ENCODE data around the gene SAT2.

SAT2 gene

DNA sequence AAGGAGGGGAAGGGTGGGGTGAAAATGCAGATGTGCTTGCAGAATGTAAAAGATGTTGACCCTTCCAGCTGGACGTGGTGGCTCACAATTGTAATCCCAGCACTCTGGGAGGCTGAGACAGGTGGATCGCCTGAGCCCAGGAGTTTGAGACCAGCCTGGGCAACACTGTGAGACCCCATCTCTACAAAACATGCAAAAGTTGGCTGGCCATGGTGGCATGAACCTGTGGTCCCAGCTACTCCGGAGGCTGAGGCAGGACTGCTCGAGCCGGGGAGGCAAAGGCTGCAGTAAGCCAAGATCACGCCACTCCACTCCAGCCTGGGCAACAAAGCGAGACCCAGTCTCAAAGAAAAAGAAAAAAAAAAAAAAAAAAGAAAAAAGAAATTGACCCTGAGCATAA lies 40.9 kb upstream of the SAT2 start:
- DNase-seq = no peak
- Histone ChIP-seq H3K4me1 (ENCODE audit: low read length) (no peaks in the 10 kb centered on the region), H3K4me3 (ENCODE audit: low read length) (no peak overlapping the region), H3K27me3 (replicated peaks; ENCODE audit: insufficient read depth, low read length) (no peaks in the 10 kb centered on the region), H3K79me2 (ENCODE audit: low read length) (no peaks in the 10 kb centered on the region), H4K20me1 (ENCODE audit: insufficient read depth, low read length) (no peaks in the 10 kb centered on the region), H3K27ac (ENCODE audit: low read length) (no peak overlapping the region), H3F3A (ENCODE audit: insufficient read depth, low read length) (no peaks in the 10 kb centered on the region), H3K9me3 (replicated peaks; ENCODE audit: insufficient read depth, low read length) (no peaks in the 10 kb centered on the region), H3K9me2 (replicated peaks; ENCODE audit: insufficient read depth, low read length) (no peaks in the 10 kb centered on the region), H3K9ac (ENCODE audit: low read length) (no peak overlapping the region), H2AFZ (ENCODE audit: low read length) (no peak overlapping the region), H3K36me3 (replicated peaks; ENCODE audit: insufficient read depth, low read length) (peaks cover 10% of the 10 kb centered on the region), H3K4me2 (ENCODE audit: low read depth, low read length) (no peak overlapping the region)
- TF ChIP-seq, protein P1, sequence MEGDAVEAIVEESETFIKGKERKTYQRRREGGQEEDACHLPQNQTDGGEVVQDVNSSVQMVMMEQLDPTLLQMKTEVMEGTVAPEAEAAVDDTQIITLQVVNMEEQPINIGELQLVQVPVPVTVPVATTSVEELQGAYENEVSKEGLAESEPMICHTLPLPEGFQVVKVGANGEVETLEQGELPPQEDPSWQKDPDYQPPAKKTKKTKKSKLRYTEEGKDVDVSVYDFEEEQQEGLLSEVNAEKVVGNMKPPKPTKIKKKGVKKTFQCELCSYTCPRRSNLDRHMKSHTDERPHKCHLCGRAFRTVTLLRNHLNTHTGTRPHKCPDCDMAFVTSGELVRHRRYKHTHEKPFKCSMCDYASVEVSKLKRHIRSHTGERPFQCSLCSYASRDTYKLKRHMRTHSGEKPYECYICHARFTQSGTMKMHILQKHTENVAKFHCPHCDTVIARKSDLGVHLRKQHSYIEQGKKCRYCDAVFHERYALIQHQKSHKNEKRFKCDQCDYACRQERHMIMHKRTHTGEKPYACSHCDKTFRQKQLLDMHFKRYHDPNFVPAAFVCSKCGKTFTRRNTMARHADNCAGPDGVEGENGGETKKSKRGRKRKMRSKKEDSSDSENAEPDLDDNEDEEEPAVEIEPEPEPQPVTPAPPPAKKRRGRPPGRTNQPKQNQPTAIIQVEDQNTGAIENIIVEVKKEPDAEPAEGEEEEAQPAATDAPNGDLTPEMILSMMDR (IDR thresholded peaks at IDR 0.05; ENCODE audit: low read length) = no peak
- TF ChIP-seq EZH2 (optimal IDR thresholded peaks at IDR 0.05; ENCODE audit: low read depth, low read length) (no peak), EZH2phosphoT487 (IDR thresholded peaks at IDR 0.05; ENCODE audit: low read length) (no peak)

DNA sequence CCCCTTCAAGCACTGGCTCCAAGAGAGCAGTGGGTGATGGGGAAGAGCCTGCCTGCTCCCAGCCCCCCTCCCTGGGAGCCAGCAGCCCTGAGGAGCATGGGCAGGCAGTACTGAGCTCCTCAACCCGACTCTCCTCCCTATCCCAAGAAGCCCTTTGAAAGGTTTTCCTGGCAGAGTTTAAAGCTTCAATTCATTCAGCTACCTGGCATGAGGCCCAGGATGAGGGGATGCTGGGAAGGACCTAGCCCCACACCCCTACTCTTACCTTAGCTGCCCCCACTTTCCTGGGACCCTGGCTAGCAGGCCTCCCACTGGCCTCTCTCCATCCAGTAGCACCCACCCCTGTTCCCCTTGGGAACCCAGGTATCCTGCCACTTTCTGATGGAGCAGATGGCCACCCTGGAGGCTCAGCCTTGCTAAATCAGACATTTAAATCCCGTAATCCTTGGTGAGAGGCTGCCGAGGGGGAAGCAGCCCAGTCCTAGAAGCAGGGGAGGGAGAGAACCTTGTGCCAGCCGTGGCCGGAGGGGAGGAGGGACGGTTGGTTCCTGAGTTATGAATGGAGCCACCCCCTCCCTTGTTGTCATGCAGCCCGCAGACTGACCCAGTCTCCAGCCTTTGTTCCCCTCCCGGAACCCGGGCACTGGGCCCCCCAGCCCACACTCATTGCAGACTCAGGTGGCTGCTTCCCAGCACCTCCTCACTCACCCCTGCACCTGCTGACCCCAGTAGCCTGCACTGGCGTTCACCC lies 40.2 kb upstream of the SAT2 start:
- peaks cover 5% of the 10 kb centered on the region; the same call in 1 of the 2 replicates for H3K36me3 ChIP-seq (replicated peaks; ENCODE audit: insufficient read depth, low read length)

DNA sequence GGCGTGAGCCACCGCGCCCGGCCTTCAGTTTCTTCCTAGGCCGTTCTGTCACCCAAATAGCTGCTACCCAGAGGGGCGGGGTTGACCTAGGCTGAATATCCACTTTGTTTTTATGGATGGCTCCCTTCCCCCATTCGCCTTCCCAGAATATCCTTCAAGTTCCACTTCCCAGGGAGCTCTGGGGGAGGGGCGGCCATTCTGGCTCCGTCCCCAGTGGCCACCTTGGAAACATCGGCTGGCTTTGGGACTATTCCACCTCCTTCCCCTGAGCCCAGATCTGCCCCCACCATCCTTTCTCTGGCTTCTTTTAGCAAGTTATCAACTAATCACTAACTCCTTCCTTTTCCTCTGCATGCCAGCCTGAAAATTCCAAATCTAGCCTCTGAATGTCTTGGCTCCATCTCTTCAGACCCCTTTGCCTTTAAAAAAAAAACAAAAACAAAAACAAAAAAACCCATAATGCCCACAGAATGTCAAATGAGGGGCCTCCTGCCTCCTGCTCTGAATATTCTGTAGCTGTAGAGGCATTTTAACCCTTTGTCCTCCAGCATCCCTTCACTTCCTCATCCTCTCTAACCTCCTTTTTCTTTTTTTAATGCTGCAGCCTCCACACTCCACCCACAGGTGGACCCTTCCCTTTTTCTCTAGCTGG lies 29.5 kb upstream of the SAT2 start:
- Histone ChIP-seq H3K9ac (ENCODE audit: low read length) (no peak overlapping the region), H3K4me3 (ENCODE audit: low read length) (no peak overlapping the region)

More for the DNA sequence above, 40.2 kb upstream of the SAT2 start:
- Histone ChIP-seq H2AFZ (ENCODE audit: low read length) (no peak overlapping the region), H3K9me2 (replicated peaks; ENCODE audit: insufficient read depth, low read length) (no peaks in the 10 kb centered on the region), H3K27ac (ENCODE audit: low read length) (no peak overlapping the region), H3K79me2 (ENCODE audit: low read length) (no peaks in the 10 kb centered on the region), H3F3A (ENCODE audit: insufficient read depth, low read length) (no peaks in the 10 kb centered on the region), H3K4me1 (ENCODE audit: low read length) (no peaks in the 10 kb centered on the region), H3K9ac (ENCODE audit: low read length) (no peak overlapping the region), H3K27me3 (replicated peaks; ENCODE audit: insufficient read depth, low read length) (no peaks in the 10 kb centered on the region), H3K9me3 (replicated peaks; ENCODE audit: insufficient read depth, low read length) (no peaks in the 10 kb centered on the region), H3K4me3 (ENCODE audit: low read length) (no peak overlapping the region), H3K4me2 (ENCODE audit: low read depth, low read length) (no peak overlapping the region), H4K20me1 (ENCODE audit: insufficient read depth, low read length) (no peaks in the 10 kb centered on the region)
- TF ChIP-seq, protein P1 (IDR thresholded peaks at IDR 0.05; ENCODE audit: low read length) = no peak
- TF ChIP-seq EZH2 (optimal IDR thresholded peaks at IDR 0.05; ENCODE audit: low read depth, low read length) (no peak), EZH2phosphoT487 (IDR thresholded peaks at IDR 0.05; ENCODE audit: low read length) (no peak)
- no peak for DNase-seq

More for the DNA sequence above, 29.5 kb upstream of the SAT2 start:
- DNase-seq = no peak
- Histone ChIP-seq H3K27ac (ENCODE audit: low read length) (no peak overlapping the region), H3K4me1 (ENCODE audit: low read length) (no peaks in the 10 kb centered on the region), H3K4me2 (ENCODE audit: low read depth, low read length) (no peak overlapping the region), H3K36me3 (replicated peaks; ENCODE audit: insufficient read depth, low read length) (no peaks in the 10 kb centered on the region), H4K20me1 (ENCODE audit: insufficient read depth, low read length) (no peaks in the 10 kb centered on the region), H3K79me2 (ENCODE audit: low read length) (no peaks in the 10 kb centered on the region), H3K9me3 (replicated peaks; ENCODE audit: insufficient read depth, low read length) (no peaks in the 10 kb centered on the region), H3K27me3 (replicated peaks; ENCODE audit: insufficient read depth, low read length) (peaks cover 37% of the 10 kb centered on the region), H3K9me2 (replicated peaks; ENCODE audit: insufficient read depth, low read length) (no peaks in the 10 kb centered on the region), H3F3A (ENCODE audit: insufficient read depth, low read length) (no peaks in the 10 kb centered on the region), H2AFZ (ENCODE audit: low read length) (no peak overlapping the region)
- TF ChIP-seq, protein P1 (IDR thresholded peaks at IDR 0.05; ENCODE audit: low read length) = no peak
- TF ChIP-seq EZH2 (optimal IDR thresholded peaks at IDR 0.05; ENCODE audit: low read depth, low read length) (no peak), EZH2phosphoT487 (IDR thresholded peaks at IDR 0.05; ENCODE audit: low read length) (no peak)

Data from MM.1S (cell line).